HepG2 (cell line): Measurements from ENCODE around the gene FKBP8. TPM values are rescaled to one million over a fixed set of nuclear protein-coding genes. Genes with fewer than 3 reads are reported as not detected.

ENCODE experiments used
- ATF3 ChIP-seq: sonication (generic); formaldehyde crosslinking; IDR thresholded peaks from 2 replicates; pipeline ENCODE4 v1.4.0; 2020; ENCODE audit warnings: missing genetic modification reagents
- DRAP1 ChIP-seq: IDR thresholded peaks from 2 replicates; pipeline ENCODE4 v1.6.1; 2016; ENCODE audit warnings: missing genetic modification reagents, missing compliant biosample characterization
- MAX ChIP-seq: IDR thresholded peaks from 2 replicates; pipeline ENCODE4 v1.6.1; 2012; ENCODE audit warnings: inconsistent platforms
- PAWR ChIP-seq: sonication (generic); formaldehyde crosslinking; IDR thresholded peaks from 2 replicates; pipeline ENCODE4 v1.4.0; 2020; ENCODE audit warnings: missing genetic modification reagents, mild to moderate bottlenecking, borderline replicate concordance
- PHF8 ChIP-seq: sonication (generic); formaldehyde crosslinking; IDR thresholded peaks from 2 replicates; pipeline ENCODE4 v1.5.0; 2020; ENCODE audit warnings: missing genetic modification reagents
- POLR2A ChIP-seq, 2 experiments: IDR thresholded peaks; 2 replicates each; pipeline ENCODE4 v1.6.1; 2011; ENCODE audit warnings: low read depth in 2 of 2, low read length in 2 of 2, mild to moderate bottlenecking in 1 of 2, moderate library complexity in 1 of 2; ENCODE audit not compliant: insufficient read depth in 1 of 2
- ZBTB21 ChIP-seq: sonication (generic); formaldehyde crosslinking; IDR thresholded peaks from 2 replicates; pipeline ENCODE4 v1.4.0; 2020; ENCODE audit warnings: missing genetic modification reagents
- ZBTB44 ChIP-seq: sonication (generic); formaldehyde crosslinking; IDR thresholded peaks from 2 replicates; pipeline ENCODE4 v1.4.0; 2020; ENCODE audit warnings: missing genetic modification reagents
- ZGPAT ChIP-seq: IDR thresholded peaks from 2 replicates; pipeline ENCODE4 v1.6.1; 2016; ENCODE audit warnings: mild to moderate bottlenecking
- ZNF20 ChIP-seq: sonication (generic); formaldehyde crosslinking; IDR thresholded peaks from 2 replicates; pipeline ENCODE4 v1.4.0; 2020; ENCODE audit warnings: mild to moderate bottlenecking, moderate library complexity, missing genetic modification reagents
- ZNF235 ChIP-seq: sonication (generic); formaldehyde crosslinking; IDR thresholded peaks from 2 replicates; pipeline ENCODE4 v1.8.1; 2023; ENCODE audit warnings: mild to moderate bottlenecking, missing genetic modification reagents, borderline replicate concordance
- ZNF263 ChIP-seq: sonication (generic); formaldehyde crosslinking; IDR thresholded peaks from 2 replicates; pipeline ENCODE4 v1.4.0; 2020; ENCODE audit warnings: missing genetic modification reagents
- ZNF33B ChIP-seq: sonication (generic); formaldehyde crosslinking; IDR thresholded peaks from 2 replicates; pipeline ENCODE4 v1.5.1; 2020; ENCODE audit warnings: mild to moderate bottlenecking, missing genetic modification reagents
- ZNF362 ChIP-seq: sonication (generic); formaldehyde crosslinking; IDR thresholded peaks from 2 replicates; pipeline ENCODE4 v1.4.0; 2020; ENCODE audit warnings: missing genetic modification reagents, mild to moderate bottlenecking, borderline replicate concordance
- ZNF609 ChIP-seq: sonication (generic); formaldehyde crosslinking; IDR thresholded peaks from 2 replicates; pipeline ENCODE4 v1.4.0; 2020; ENCODE audit warnings: mild to moderate bottlenecking, missing genetic modification reagents, borderline replicate concordance
- ZNF660 ChIP-seq: sonication (generic); formaldehyde crosslinking; IDR thresholded peaks from 2 replicates; pipeline ENCODE4 v1.5.1; 2020; ENCODE audit warnings: mild to moderate bottlenecking, low read depth, missing genetic modification reagents, borderline replicate concordance
- ZNF670 ChIP-seq: sonication (generic); formaldehyde crosslinking; IDR thresholded peaks from 2 replicates; pipeline ENCODE4 v1.8.0; 2022; ENCODE audit warnings: mild to moderate bottlenecking, missing genetic modification reagents, borderline replicate concordance
- ZNF703 ChIP-seq: sonication (generic); formaldehyde crosslinking; IDR thresholded peaks from 2 replicates; pipeline ENCODE4 v1.5.1; 2020; ENCODE audit warnings: missing genetic modification reagents, mild to moderate bottlenecking, moderate library complexity, borderline replicate concordance
- ZNF713 ChIP-seq: sonication (generic); formaldehyde crosslinking; IDR thresholded peaks from 2 replicates; pipeline ENCODE4 v1.4.0; 2020; ENCODE audit warnings: mild to moderate bottlenecking, missing genetic modification reagents
- polyA plus RNA-seq, 8 experiments: library from polyadenylated mRNA; depleted of rRNA in 3 of 8; stranded (reverse) in 7 of 8; unstranded in 1 of 8; fragments of >200 nt; fragmentation: Illumina TruSeq in 4 of 8; extraction: Trizol in 4 of 8; gene quantifications; 2 replicates each; pipeline versions ENCODE4 v1.2.1 to v1.2.3, GENCODE V29; 2011 to 2016; ENCODE audit warnings: low read depth in 4 of 8, missing spikeins in 1 of 8, mixed read lengths in 1 of 8; ENCODE audit not compliant: insufficient read depth in 1 of 8
- total RNA-seq, 5 experiments: library from RNA; depleted of rRNA; stranded (reverse); fragments of >200 nt; fragmentation: Illumina TruSeq; extraction: Trizol; gene quantifications; 2 replicates each; pipeline ENCODE4 v1.2.3, GENCODE V29; 2016; ENCODE audit warnings: low read depth in 1 of 5

Gene FKBP8
- total and polyA plus RNA-seq, 2 of the 13 experiments (the other 11 are each of a cell fraction or from before 2014, with no cell fraction given): 81.7 to 93.9 TPM

- no peak; the same call in 1 of the 2 replicates for TF ChIP-seq ZNF609 (CRISPR knock-in tag)
- TF ChIP-seq ZNF263 (CRISPR knock-in tag): no peak
- no peak for TF ChIP-seq ATF3
- TF ChIP-seq PHF8: no peak
- no peak for TF ChIP-seq ZNF33B (CRISPR knock-in tag)
- TF ChIP-seq ZBTB21 (CRISPR knock-in tag): 0 out of 2 replicates have a peak, but pooled peaks have one; percentile 52
- TF ChIP-seq ZNF703 (CRISPR knock-in tag): no peak
- no peak for TF ChIP-seq ZNF713 (CRISPR knock-in tag)
- no peak for TF ChIP-seq ZGPAT (CRISPR knock-in tag)
- TF ChIP-seq MAX: peak; percentile 61
- no peak for TF ChIP-seq ZBTB44
- no peak for TF ChIP-seq ZNF20 (CRISPR knock-in tag)
- TF ChIP-seq POLR2A (IDR thresholded peaks at IDR 0.05; ENCODE audit: insufficient read depth in 1 of 2, low read depth in 2 of 2, low read length in 2 of 2): peak; percentile 61 to 64; a peak in 3 of 4 replicates
- no peak for TF ChIP-seq ZNF660 (CRISPR knock-in tag)
- TF ChIP-seq ZNF670 (CRISPR knock-in tag): 0 out of 2 replicates have a peak, but pooled peaks have one; percentile 50
- peak; percentile 93 for TF ChIP-seq DRAP1
- no peak for TF ChIP-seq ZNF235 (CRISPR knock-in tag)
- no peak for TF ChIP-seq PAWR (CRISPR knock-in tag)
- TF ChIP-seq ZNF362: no peak
These were observed 21.1 kb downstream of the FKBP8 start (continued) for GRCh38 chr19:18522124-18522861.
